HG03103 (cell line): Measurements from ENCODE around the gene IGDCC3.

Experiments
- ATAC-seq: cut with Tn5 transposase; IDR thresholded peaks from one replicate; pipeline ENCODE4 v1.9.1; 2021; ENCODE audit warnings: low read depth; ENCODE audit not compliant: unreplicated experiment

IGDCC3 gene

DNA sequence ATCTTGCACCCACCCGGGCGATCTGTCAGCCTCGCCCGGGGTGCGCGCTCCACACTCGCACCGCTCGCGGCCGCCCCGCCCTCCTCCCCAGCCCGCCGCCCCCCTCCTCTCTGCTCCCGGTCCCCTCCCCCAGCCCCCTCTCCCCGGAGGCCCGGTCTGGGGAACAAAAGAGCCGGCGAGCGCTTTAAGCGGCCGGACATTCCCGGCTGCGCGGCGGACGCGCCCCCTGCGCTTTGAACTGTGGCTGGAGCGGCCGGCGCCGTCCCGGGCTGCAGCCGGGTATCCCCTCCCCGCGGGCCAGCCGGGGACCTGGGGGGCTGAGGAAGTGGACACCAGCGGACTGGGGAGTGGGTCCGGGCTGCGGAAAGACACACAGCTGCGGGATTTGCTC lies at the start of gene IGDCC3:
Gene IGDCC3, minus strand, starts transcription at position 27 of the 391 bp plus-strand sequence. CDS start 214 bp downstream, outside the sequence.
- no peak for ATAC-seq

DNA sequence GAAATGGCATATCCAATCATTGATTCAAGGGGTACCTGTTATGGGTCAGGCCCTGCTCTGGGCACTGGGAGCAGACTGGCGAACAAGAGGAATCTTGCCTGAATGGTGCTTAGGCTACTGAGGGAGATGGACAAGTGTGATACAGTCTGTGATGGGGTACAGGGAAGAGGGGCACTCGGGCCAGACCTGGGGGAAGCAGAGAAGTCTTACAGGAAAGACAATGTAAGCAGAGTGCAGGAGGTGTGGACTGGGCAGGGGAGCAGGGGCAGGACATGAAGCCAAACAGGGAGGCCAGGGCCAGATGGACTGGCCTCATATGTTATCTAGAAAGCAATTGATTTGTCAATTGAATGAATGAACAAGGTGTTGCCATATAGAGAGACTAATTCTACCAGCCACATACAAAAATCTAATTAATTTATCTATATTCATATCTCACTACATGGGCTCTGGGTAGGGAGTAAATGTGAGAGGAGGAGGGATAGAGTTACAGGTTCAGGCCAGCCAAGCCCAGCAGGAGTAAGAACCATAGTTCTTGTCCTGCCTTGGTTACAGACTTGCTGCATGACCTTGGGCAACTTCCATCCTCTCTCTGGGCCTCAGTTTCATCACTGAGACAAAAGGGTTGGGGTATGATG lies 48.5 kb upstream of the IGDCC3 start:
- no peak for ATAC-seq

DNA sequence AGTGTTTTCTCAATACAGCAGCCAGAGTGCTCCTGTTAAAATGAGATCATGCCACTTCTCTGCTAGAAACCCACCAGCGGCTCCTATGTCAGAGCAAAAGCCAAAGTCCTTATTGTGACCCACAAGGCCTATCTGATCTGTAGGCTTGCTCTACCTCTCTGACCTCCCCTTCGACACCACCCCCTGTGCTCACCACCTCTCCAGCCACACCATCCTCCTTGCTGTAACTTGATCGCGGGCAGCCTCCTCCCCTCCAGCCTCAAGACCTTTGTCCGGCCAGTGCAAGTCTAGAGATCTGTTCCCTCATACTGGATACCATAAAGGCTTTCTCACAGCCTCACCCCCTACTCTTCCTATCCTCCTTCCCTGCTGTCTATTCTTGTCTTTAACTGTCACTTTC lies 46.9 kb upstream of the IGDCC3 start:
- ATAC-seq = no peak

DNA sequence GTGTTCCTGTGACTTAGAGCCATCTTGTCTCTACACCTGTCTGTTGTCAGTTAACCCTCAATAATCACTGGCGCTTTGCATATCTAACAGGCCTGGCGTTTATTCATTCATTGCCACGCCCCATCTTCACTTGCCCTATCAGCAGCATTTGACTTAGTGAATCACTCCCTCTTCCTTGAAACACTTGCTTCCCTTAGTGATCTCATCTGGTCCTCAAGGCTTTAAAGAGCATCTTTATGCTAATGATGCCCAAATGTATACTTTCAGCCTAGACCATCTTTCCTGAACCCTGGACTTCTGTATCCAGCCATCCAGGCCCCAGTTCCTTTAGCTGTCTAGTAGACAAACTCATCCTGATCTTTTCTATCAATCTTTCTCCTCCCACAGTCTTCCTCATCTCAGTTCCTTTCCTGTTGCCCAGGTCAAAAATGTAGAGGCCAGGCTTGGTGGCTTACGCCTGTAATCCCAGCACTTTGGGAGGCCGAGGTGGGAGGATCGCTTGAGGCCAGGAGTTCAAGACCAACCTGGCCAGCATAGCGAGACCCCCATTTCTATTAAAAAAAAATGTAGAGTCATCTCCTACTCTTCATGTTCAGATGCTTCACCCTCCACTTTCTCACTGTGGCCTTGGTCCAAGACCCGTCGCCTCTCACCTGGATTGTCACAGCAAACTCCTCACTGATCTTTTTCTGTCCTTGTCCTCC lies 46.3 kb upstream of the IGDCC3 start:
- ATAC-seq = no peak

DNA sequence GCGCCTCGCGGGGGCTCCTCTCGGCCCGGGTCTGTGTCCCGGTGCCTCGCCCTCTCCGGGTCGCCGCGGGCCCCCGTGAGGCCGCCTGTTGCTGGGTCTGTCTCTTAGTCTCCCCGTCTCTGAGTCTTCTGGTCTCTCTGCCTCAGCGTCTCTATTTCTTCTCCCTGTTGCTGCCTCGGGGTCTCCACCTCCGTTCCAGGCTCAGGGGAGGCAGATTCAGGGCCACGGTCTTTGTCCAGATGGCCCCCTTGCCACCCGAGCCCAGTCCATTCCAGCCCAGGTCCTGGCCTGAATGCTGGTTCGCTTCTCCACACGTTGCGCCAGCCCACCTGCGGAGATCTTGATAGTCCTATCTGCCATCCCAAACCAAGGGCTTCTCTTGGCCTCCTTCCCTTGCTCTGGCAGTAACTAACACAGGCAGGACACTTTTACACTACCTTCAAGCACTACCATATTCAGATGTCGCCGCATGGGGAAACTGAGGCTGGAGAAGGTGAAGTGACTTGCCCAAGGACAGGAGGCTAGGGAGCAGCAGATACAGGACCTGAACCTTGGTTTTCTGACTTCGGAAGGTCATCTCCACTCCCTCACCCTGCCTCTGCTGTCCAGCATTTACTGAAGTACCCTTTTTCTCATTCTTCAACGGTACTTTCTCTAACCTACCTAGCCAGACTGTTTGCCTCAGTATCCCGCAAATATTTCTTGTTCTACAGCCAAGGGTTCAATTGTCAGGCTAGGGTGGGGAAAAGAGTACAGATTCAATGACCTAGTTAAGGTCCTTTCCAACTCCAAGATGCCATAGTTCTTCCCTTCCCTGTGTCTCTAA lies 45.6 kb upstream of the IGDCC3 start:
- ATAC-seq = no peak

DNA sequence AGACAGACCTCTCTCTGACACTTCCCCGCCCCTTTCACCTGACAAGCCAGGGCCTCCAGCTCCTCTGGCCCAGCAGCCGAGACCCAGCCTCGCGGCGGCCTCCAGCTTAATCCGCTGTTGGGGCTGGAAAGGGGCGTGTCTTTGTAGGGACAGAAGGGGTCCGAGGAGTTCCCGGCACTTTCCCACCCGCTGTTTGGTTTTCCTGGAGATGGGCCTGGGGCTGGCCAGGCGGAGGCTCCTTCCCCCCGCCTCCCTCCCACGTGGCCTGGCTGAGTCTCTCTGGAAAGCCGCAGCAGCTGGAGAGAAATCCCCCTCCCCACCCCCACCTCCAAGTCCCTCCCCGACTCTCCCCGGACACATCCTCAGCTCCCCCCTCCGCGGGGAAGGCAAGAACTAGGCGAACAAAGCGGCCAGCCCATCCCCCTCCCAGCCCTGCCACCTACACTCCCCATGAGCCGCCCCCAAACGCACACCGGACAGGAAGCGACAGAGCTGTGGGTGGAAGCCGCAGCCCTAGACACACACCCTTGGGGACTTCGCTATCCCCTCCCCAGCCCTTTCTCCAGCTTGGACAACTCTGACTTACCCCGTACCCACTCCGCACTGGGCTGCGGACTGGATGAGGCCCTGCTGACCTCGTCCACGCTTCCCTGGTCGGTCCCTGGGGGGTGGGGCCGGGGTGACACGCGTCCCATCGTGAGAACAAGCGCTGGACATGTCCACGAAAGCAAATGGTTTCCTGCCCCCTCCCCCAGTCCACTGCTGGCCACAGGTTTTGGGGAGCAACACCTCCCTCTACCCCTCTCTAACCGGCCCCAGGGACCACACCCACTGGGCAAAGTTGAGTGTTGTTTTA lies 43.8 kb upstream of the IGDCC3 start:
- no peak for ATAC-seq

DNA sequence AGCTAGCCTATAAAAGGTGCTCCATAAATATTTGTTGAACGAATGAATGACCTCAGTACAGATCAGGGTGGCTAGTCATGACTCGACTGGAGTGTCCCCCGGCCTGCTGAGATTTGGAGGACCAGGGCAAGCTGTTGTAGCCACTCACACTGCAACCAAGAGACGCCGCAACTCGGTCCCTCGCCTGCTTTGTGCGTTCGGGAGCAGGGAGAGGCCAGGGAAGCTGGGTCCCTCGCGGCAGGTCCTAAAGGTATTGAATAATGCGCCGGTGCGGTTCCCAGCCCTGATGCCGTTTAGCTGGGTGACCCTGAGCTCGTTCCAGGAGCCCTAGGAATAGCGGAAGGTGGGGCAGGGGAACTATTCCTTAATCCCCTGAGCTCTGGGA lies 43.2 kb upstream of the IGDCC3 start:
- no peak for ATAC-seq

DNA sequence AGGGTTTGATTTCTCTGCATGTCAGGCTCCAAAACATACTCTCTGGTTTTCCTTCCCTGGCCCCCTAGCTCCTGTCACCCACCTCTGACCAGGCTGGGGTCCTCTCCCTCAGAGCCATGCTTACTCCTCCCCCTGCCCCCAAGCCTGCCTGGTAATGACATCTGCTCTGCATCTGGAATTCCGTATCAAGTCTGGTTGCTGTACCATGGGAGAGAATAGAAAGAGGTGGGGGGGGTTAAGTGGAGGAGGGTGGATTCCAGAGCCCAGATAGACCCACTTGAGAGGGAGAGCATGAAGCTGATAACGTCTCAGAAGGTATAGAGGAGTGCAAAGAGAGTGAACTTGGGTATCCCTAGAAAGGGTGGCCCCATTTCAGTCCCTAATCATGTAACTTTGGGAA lies 40.8 kb upstream of the IGDCC3 start:
- no peak for ATAC-seq

DNA sequence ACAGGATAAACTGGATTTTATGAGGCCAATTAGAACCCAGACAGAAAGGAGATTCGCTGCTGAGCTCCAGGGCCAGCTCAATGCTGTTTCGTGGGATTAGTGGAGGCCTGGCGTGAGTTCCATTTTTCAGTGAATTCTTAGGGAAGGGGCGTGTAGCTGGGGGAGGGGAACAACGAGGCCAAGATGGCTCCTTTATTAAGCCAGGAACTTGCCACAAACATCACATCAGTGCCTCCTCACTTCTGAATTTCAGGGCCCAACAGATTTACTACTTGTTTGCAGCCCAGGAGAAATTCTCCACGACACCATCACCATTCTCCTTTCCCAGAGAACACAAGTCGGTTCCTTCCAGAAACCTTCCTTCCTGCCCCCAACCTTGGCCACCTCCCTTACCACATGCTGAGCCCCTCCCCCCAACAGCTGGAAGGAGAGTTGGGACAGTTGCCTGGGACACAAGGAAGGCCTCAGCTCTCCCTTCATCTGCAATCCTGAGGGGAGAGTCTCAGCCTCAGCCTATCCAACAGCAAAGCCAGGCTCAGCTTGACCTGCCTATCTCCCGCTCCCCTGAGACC lies 39.1 kb upstream of the IGDCC3 start:
- no peak for ATAC-seq

DNA sequence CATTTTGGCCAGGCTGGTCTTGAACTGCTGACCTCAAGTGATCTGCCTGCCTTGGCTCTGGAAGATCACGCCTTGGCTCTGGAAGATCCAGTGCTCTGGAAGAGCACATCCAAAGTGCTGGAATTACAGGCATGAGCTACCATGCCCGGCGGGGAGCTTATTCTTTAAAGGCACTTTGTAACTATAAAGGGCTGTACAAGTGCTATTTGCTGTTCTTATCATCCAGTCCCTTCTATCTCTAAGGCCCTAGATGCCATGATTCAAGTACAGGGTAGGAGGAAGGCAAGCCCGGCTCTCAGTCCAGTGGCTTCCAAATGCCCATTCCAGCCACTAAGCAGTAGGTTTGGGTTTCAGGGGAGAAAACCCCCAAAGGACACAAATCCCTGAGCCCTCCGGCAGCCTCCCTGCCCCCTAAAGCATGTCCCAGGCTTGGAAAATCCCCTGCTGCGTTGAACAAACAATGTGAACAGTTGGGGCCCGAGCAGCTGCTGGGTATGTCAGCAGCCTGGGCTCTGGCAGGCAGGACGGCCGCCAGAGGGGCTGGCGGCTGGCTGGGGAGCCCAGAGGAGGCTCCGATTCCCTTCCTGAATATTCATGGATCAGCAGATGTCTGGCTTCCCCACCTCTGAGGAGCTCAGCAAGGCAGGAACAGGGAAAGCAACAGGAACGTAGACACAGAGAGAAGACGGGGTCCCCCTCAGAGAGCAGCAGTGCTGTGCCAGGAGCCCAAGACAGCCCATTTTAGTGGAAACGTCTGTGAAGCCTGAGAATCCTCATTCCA lies 37.2 kb upstream of the IGDCC3 start:
- no peak for ATAC-seq

DNA sequence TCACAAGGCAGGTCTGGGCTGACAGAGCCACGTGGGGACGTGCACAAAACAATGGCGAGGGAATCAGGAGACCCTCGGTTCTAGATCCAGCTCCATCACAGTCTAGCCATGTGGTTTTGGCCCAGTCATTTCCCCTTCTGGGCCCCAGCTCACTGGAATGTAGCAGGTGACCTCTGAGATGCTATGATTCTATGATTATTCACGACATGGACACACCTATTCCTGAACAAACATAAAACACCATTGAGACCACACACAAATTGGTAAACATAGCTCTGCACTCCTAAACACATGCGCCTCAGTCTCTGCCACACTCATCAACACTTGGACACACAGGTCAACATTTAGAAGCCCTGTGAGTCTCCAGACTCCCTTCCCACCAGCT lies 36.0 kb upstream of the IGDCC3 start:
- ATAC-seq = no peak

DNA sequence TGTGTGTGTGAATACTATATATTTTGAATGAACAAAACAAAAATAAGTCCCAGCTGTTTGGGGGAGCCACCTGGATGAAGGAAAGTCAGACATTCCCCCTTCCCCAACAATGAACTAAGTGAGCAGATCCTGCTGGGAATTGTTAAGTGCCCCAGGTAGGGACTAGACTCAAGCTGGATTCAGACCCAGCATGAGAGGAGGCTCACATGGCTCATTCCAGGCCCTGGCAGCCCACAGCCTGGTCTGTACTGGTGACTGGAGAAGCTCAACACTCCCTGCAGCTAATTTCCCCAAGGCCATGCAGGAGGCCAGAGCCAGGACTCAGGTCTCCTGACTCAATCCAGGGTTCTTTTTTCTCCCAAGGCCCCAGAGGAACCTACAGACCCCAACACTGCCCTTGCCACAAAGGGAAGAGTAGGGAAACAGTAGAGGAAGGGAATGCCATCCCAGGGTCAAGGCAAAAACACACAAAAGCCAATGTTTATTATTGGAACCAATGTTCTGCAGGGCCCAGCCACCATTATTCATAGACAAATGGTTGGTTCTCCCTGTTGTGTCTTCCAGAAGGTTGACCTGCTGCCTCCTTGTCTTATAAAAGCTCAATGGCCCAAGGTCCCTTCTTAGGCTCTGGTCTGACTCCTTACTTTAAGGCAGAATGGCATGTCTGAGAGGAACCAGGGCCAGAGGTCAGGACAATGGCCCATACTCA lies 35.4 kb upstream of the IGDCC3 start:
- no peak for ATAC-seq

DNA sequence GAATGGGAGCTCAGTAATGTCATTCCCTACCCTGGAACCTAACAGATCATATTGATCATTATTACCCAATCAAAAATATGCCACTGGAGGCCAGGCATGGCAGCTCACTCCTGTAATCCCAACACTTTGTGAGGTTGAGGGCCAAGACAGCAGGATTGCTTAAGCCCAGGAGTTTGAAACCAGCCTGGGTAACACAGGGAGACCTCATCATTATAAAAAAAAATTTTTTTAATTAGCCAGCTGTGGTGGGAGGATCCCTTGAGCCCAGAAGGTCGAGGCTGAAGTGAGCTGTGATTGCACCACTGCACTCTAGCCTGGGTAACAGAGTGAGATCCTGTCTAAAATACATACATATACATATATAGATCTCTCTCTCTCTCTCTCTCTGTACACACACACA lies 34.8 kb upstream of the IGDCC3 start:
- no peak for ATAC-seq

DNA sequence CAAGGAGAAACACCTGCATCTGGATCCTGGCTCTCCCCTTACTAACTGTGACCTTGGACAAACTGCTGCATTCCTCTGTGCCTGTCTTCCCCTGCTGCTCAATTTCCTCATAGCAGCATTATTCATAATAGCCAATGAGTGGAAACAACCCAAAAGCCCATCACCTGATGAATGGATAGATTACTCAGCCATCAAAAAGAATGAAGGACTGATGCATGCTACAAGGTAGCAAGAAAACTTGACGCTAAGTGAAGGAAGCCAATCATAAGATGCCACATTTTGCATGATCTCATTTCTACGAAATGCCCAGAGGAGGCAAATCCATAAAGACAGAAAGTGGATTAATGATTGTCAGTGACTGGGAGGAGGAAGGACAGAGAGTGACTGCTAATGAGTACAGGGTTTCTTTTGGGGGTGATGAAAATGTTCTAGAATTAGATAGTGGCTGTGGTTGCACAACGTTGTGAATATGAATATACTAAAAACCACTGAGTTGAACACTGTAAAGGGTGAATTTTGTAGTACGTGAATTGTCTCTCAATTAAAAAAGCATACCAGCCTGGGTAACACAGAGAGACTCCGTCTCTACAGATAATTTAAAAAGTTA lies 33.8 kb upstream of the IGDCC3 start:
- ATAC-seq = no peak

DNA sequence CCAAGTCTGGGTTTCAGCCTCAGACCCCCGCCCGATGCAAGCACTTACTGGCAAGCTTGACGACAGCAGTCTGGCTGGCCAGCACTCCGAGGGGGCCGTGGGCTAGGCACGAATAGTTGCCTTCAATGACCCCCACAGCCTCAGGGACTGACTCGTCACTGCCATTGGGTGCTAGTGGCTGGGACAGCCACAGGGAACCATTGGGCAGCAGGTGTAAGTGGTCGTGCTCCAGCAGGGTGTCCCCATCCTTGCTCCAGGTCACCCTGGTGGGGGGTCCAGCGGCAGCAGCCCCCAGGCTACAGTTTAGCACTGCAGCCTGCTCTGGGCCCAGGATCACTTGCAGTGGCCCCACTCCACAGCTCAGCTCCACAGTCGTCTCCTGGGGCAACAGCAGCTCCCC lies 33.2 kb upstream of the IGDCC3 start:
- no peak for ATAC-seq

DNA sequence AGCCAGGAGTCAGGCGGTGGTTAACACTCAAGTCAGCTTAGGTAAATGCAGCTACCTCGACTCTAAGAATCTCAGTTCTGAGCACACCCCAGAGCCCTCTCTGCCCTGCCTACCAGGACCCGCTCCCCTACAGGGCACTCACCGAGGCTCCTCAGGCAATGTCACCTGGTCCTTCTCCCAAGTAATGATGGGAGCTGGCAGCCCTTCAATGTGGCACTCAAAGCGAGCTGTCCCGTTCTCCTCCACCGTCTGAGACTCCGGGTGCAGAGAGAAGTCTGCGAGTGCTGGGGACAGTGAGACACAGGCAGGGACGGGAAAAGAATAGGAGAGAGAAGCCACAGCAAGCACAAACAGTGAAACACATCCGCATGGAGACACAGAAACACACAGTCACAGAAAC lies 32.2 kb upstream of the IGDCC3 start:
- no peak for ATAC-seq

DNA sequence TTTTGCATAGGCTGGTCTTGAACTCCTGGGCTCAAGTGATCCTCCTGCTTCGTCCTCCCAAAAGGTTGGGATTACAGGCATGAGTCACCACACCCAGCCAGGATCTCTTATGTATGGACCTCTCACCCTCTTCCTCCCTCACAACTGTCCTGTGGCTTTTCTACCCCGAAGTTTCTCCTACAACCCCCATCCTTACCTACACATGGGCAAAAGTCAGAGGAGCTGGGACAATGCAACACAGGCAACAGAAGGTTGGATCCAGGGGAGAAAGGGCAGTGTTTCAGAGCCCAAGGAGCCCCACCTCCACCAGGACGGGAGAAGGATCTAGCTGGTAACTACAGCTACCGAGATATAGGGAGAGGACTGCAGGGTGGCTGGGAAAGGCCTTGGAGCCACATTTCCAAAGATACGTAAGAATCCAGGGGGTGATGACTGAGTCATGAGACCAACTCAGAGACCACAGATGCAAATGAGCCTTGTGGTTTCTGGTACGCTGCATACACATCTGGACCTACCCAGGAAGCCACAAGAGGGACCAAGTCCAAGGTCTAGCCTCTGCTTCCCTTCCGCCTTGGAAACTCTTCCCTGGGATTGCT lies 31.3 kb upstream of the IGDCC3 start:
- peak; percentile 71 for ATAC-seq

DNA sequence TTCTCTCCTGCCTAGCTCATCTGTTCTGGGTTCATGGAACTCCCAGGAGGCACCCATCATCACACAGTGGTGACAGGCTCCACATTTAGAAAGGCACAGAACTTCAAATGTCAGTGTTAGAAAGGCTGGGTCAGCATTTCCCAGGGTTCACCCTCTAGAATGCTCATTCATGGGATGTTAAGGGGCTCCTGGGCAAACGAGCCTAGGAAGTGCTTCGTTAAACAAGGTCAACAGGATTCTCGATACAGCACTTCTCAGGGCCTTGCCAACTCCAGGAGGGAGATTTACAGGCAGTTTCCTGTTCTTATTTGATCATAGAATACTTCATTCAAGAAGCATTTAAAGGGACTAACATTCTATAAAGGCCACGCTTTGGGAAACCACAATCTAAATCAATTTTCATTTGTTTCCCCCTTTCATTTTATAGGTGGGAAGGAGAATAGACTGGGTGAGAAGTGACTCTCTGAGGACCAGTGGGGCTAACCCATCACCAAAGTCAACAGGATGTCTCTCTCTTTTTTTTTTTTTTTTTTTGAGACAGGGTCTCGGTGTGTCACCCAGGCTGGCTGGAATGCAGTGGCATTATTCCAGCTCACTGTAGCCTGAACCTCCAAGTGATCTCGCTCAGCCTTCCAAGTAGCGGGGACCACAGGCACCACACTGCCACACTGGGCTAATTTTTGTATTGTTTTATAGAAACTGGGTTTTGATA lies 30.7 kb upstream of the IGDCC3 start:
- no peak for ATAC-seq
